Measurements from ENCODE around the gene RCN2. TPM values are rescaled to one million over a fixed set of nuclear protein-coding genes. Genes with fewer than 3 reads are reported as not detected.

Gene RCN2
- total and polyA plus RNA-seq, 3 donors from 2014 or later: 61.1 to 164 (median 78.3) TPM

- TF ChIP-seq POLR2A (IDR thresholded peaks at IDR 0.05) (no peak), CTCF (IDR thresholded peaks at IDR 0.05) (no peak)
These were observed 802 bp downstream of the RCN2 start for GRCh38 chr15:76932135-76932966.

GRCh38 chr15:76935620-76936019 lies 4.1 kb downstream of the RCN2 start:
- intact Hi-C loops (cut with DNase I; ENCODE audit: low total_unique reads): no loop called here
- WGBS, 2 donors: 93 to 96% methylated on average over 2 of the region's 2 CpGs
- H3K27ac ChIP-seq: no peak overlapping the region
- H3K27me3 ChIP-seq: no peaks in the 10 kb centered on the region
- H3K4me1 ChIP-seq: peaks cover 4% of the 10 kb centered on the region
- no peaks in the 10 kb centered on the region for H3K36me3 ChIP-seq (ENCODE audit: low read depth, missing control alignments)
- no peak for TF ChIP-seq CTCF (IDR thresholded peaks at IDR 0.05)
- TF ChIP-seq POLR2A (IDR thresholded peaks at IDR 0.05): no peak
- no peaks in the 10 kb centered on the region for H3K9me3 ChIP-seq
- no peak for DNase-seq
- H3K4me3 ChIP-seq: no peak overlapping the region

More at GRCh38 chr15:76932135-76932966, 802 bp downstream of the RCN2 start:
- DNase-seq: no peak
- peak overlapping the region; percentile 60 to 78 for H3K4me3 ChIP-seq
- H3K27me3 ChIP-seq: no peaks in the 10 kb centered on the region
- peak overlapping the region in 1 of 2 donors; percentile 82 for H3K27ac ChIP-seq
- H3K36me3 ChIP-seq (ENCODE audit: low read depth, missing control alignments): no peaks in the 10 kb centered on the region
- H3K9me3 ChIP-seq: no peaks in the 10 kb centered on the region
- H3K4me1 ChIP-seq: peaks cover 4% of the 10 kb centered on the region
- 15 to 21% methylated on average over 13 to 14 of the region's 14 CpGs for WGBS, 2 donors
- intact Hi-C loops (cut with DNase I; ENCODE audit: low total_unique reads): no loop called here

GRCh38 chr15:76936671-76937070 lies 5.1 kb downstream of the RCN2 start:
- no peak for DNase-seq
- peaks cover 4% of the 10 kb centered on the region for H3K4me1 ChIP-seq
- no peaks in the 10 kb centered on the region for H3K36me3 ChIP-seq (ENCODE audit: low read depth, missing control alignments)
- 85 to 87% methylated on average over 3 of the region's 3 CpGs for WGBS, 2 donors
- H3K4me3 ChIP-seq: no peak overlapping the region
- no peak overlapping the region for H3K27ac ChIP-seq
- no peaks in the 10 kb centered on the region for H3K27me3 ChIP-seq
- intact Hi-C loops (cut with DNase I; ENCODE audit: low total_unique reads): no loop called here
- no peak for TF ChIP-seq CTCF (IDR thresholded peaks at IDR 0.05)
- TF ChIP-seq POLR2A (IDR thresholded peaks at IDR 0.05): no peak
- H3K9me3 ChIP-seq: no peaks in the 10 kb centered on the region

GRCh38 chr15:76938752-76939151 lies 7.2 kb downstream of the RCN2 start:
- no peaks in the 10 kb centered on the region for H3K4me1 ChIP-seq
- intact Hi-C loops (cut with DNase I; ENCODE audit: low total_unique reads): no loop called here
- H3K9me3 ChIP-seq: no peaks in the 10 kb centered on the region
- no peak for DNase-seq
- H3K27ac ChIP-seq: no peak overlapping the region
- WGBS, 2 donors: 89 to 98% methylated on average over 5 of the region's 5 CpGs
- H3K4me3 ChIP-seq: no peak overlapping the region
- no peak for TF ChIP-seq CTCF (IDR thresholded peaks at IDR 0.05)
- TF ChIP-seq POLR2A (IDR thresholded peaks at IDR 0.05): no peak
- H3K27me3 ChIP-seq: no peaks in the 10 kb centered on the region
- no peaks in the 10 kb centered on the region for H3K36me3 ChIP-seq (ENCODE audit: low read depth, missing control alignments)

GRCh38 chr15:76939715-76940114 lies 8.2 kb downstream of the RCN2 start:
- Histone ChIP-seq H3K4me3 (no peak overlapping the region), H3K9me3 (no peaks in the 10 kb centered on the region), H3K27ac (no peak overlapping the region), H3K36me3 (ENCODE audit: low read depth, missing control alignments) (no peaks in the 10 kb centered on the region), H3K4me1 (no peaks in the 10 kb centered on the region), H3K27me3 (no peaks in the 10 kb centered on the region)
- DNase-seq: no peak
- intact Hi-C loops (cut with DNase I; ENCODE audit: low total_unique reads): no loop called here
- TF ChIP-seq CTCF (IDR thresholded peaks at IDR 0.05) (no peak), POLR2A (IDR thresholded peaks at IDR 0.05) (no peak)
- 0 to 5% methylated on average over 1 of the region's 1 CpG for WGBS, 2 donors

All from testis (tissue), 3 donors.